Parathyroid adenoma (tissue), 2 donors: ENCODE data around the gene FADS3.

Experiments used
- H2AFZ ChIP-seq: fragments of 300-600 bp; sonication (generic); one replicate; pipeline ENCODE4 v1.7.0; 2017; ENCODE audit warnings: antibody characterized with exemption, mild to moderate bottlenecking
- H3K27ac ChIP-seq: fragments of 300-600 bp; sonication (generic); one replicate; pipeline ENCODE4 v1.7.0; 2017
- H3K27me3 ChIP-seq: fragments of 300-600 bp; sonication (generic); one replicate; pipeline ENCODE4 v1.7.0; 2017; ENCODE audit warnings: low read length; ENCODE audit not compliant: control insufficient read depth, insufficient read depth
- H3K36me3 ChIP-seq: fragments of 300-600 bp; sonication (generic); one replicate; pipeline ENCODE4 v1.7.0; 2017; ENCODE audit warnings: low read length; ENCODE audit not compliant: control insufficient read depth, insufficient read depth
- H3K4me1 ChIP-seq: fragments of 300-600 bp; sonication (generic); one replicate; pipeline ENCODE4 v1.7.0; 2017; ENCODE audit warnings: control low read depth
- H3K4me2 ChIP-seq: fragments of 300-600 bp; sonication (generic); one replicate; pipeline ENCODE4 v1.7.0; 2017; ENCODE audit warnings: low read length
- H3K4me3 ChIP-seq: fragments of 300-600 bp; sonication (generic); one replicate; pipeline ENCODE4 v1.7.0; 2017; ENCODE audit warnings: low read depth, low read length
- H3K79me2 ChIP-seq: fragments of 300-600 bp; sonication (generic); one replicate; pipeline ENCODE4 v1.7.0; 2017; ENCODE audit warnings: control low read depth
- H3K9ac ChIP-seq: fragments of 300-600 bp; sonication (generic); one replicate; pipeline ENCODE4 v1.7.0; 2017; ENCODE audit warnings: mild to moderate bottlenecking
- H3K9me3 ChIP-seq: fragments of 300-600 bp; sonication (generic); one replicate; pipeline ENCODE4 v1.7.0; 2017; ENCODE audit warnings: low read length; ENCODE audit not compliant: control insufficient read depth
- CTCF ChIP-seq: fragments of 300-600 bp; sonication (generic); IDR thresholded peaks from one replicate; pipeline ENCODE4 v1.7.0; 2017; ENCODE audit warnings: antibody characterized with exemption, mild to moderate bottlenecking
- donor health status: primary hyperparathyroidism.

FADS3 gene

DNA sequence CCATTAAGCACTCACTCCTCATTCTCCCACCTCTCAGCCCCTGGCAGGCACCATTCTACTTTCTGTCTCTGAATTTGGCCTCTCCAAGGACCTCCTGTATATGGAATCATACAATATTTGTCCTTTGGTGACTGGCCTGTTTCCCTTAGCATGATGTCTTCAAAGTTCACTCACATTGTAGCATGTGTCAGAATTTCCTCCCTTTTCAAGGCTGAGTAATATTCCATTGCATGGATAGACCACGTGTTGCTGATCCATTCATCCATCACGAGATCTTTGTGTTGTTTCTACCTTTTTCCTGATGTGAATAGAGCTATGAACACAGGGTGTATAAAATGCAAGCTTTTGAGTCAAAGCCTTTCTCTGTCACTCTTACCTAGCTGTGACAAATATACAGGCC lies 51.6 kb downstream of the FADS3 start:
- H2AFZ ChIP-seq, result no peak overlapping the region
- no peak overlapping the region for H3K4me2 ChIP-seq
- H3K27me3 ChIP-seq, result no peaks in the 10 kb centered on the region
- H3K36me3 ChIP-seq, result no peaks in the 10 kb centered on the region
- H3K79me2 ChIP-seq, result peaks cover 3% of the 10 kb centered on the region
- H3K4me3 ChIP-seq, result peak overlapping the region; percentile 2
- H3K9me3 ChIP-seq, result no peaks in the 10 kb centered on the region
- H3K9ac ChIP-seq, result no peak overlapping the region
- H3K4me1 ChIP-seq, result peaks cover 31% of the 10 kb centered on the region
- no peak for TF ChIP-seq CTCF
- H3K27ac ChIP-seq, result peak overlapping the region; percentile 82

DNA sequence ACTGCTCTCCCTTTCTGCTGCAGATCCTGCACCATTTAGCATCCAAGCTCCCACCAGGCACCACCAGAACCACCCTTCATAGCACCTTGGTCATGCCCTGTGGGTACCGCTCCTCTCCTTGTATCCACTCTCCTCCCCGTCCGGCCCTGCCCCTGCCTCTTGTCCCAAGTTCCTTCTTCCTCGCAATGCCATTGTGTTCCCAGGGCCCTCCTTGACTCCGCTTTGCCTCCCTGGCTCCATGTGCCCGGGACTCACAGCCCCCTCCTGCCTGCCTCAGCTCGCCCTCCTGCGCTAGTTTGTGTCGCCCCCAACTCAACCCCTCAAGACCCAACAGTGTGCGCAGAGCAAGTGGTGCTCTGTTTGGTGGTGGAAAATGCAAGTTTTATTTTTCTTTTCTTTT lies 52.4 kb downstream of the FADS3 start:
- TF ChIP-seq CTCF, result no peak

GRCh38 chr11:61838501-61838900 lies 52.8 kb downstream of the FADS3 start:
- Histone ChIP-seq H3K4me1 (peaks cover 39% of the 10 kb centered on the region), H3K79me2 (peaks cover 3% of the 10 kb centered on the region), H3K27ac (no peak overlapping the region), H3K4me3 (no peak overlapping the region), H3K9ac (no peak overlapping the region), H3K4me2 (no peak overlapping the region), H3K9me3 (no peaks in the 10 kb centered on the region), H2AFZ (no peak overlapping the region), H3K27me3 (no peaks in the 10 kb centered on the region), H3K36me3 (no peaks in the 10 kb centered on the region)
- no peak for TF ChIP-seq CTCF

More for the DNA sequence above, 52.4 kb downstream of the FADS3 start:
- Histone ChIP-seq H3K9me3 (no peaks in the 10 kb centered on the region), H3K4me1 (peaks cover 38% of the 10 kb centered on the region), H2AFZ (no peak overlapping the region), H3K79me2 (peaks cover 3% of the 10 kb centered on the region), H3K9ac (no peak overlapping the region), H3K4me3 (no peak overlapping the region), H3K36me3 (no peaks in the 10 kb centered on the region), H3K4me2 (no peak overlapping the region), H3K27me3 (no peaks in the 10 kb centered on the region), H3K27ac (no peak overlapping the region)

GRCh38 chr11:61837411-61838005 lies 53.8 kb downstream of the FADS3 start:
- no peak for TF ChIP-seq CTCF
- no peaks in the 10 kb centered on the region for H3K27me3 ChIP-seq
- H3K36me3 ChIP-seq, result no peaks in the 10 kb centered on the region
- H3K9ac ChIP-seq, result no peak overlapping the region
- H3K27ac ChIP-seq, result no peak overlapping the region
- H3K4me1 ChIP-seq, result peaks cover 40% of the 10 kb centered on the region
- H3K4me2 ChIP-seq, result no peak overlapping the region
- H3K4me3 ChIP-seq, result no peak overlapping the region
- H3K9me3 ChIP-seq, result no peaks in the 10 kb centered on the region
- no peak overlapping the region for H2AFZ ChIP-seq
- H3K79me2 ChIP-seq, result peaks cover 3% of the 10 kb centered on the region

- no peaks in the 10 kb centered on the region for H3K27me3 ChIP-seq
- no peak overlapping the region for H3K27ac ChIP-seq
- peaks cover 3% of the 10 kb centered on the region for H3K79me2 ChIP-seq
- H3K4me2 ChIP-seq, result no peak overlapping the region
- no peak overlapping the region for H2AFZ ChIP-seq
- no peak overlapping the region for H3K9ac ChIP-seq
- peaks cover 31% of the 10 kb centered on the region for H3K4me1 ChIP-seq
- TF ChIP-seq CTCF, result no peak
- H3K36me3 ChIP-seq, result no peaks in the 10 kb centered on the region
- H3K4me3 ChIP-seq, result no peak overlapping the region
- H3K9me3 ChIP-seq, result no peaks in the 10 kb centered on the region
Observed at GRCh38 chr11:61836193-61836592, 55.2 kb downstream of the FADS3 start.
